Endodermal cell (in vitro differentiated cells): ENCODE results near the gene ARL8B. TPM values are rescaled to one million over a fixed set of nuclear protein-coding genes. Genes with fewer than 3 reads are reported as not detected.

Experiments used
- DNase-seq: peaks from one replicate; pipeline ENCODE4 v3.0.0-alpha.2; 2017
- H3K27ac ChIP-seq: 2 replicates; pipeline ENCODE4 v1.5.1; 2013; ENCODE audit warnings: mild to moderate bottlenecking, low read depth, low read length, moderate library complexity
- H3K27me3 ChIP-seq: 2 replicates; pipeline ENCODE4 v1.6.1; 2013; ENCODE audit warnings: mild to moderate bottlenecking, low read length, moderate library complexity; ENCODE audit not compliant: insufficient read depth, control insufficient read depth, poor library complexity, severe bottlenecking
- H3K36me3 ChIP-seq: 2 replicates; pipeline ENCODE4 v1.7.0; 2013; ENCODE audit warnings: mild to moderate bottlenecking, low read length, moderate library complexity; ENCODE audit not compliant: control insufficient read depth, insufficient read depth
- H3K4me1 ChIP-seq: one replicate; pipeline ENCODE4 v1.7.0; 2013; ENCODE audit warnings: low read length; ENCODE audit not compliant: control insufficient read depth, insufficient read depth
- H3K4me3 ChIP-seq: 2 replicates; pipeline ENCODE4 v1.5.1; 2013; ENCODE audit warnings: mild to moderate bottlenecking, low read length, moderate library complexity
- H3K9ac ChIP-seq: 2 replicates; pipeline ENCODE4 v1.6.1; 2013; ENCODE audit warnings: mild to moderate bottlenecking, low read length, moderate library complexity; ENCODE audit not compliant: poor library complexity, severe bottlenecking; ENCODE audit errors: extremely low read depth
- H3K9me3 ChIP-seq: 2 replicates; pipeline ENCODE4 v1.6.1; 2013; ENCODE audit warnings: mild to moderate bottlenecking, low read length, moderate library complexity; ENCODE audit not compliant: control insufficient read depth
- H3K27ac Mint-ChIP-seq: 2 replicates; pipeline ENCODE4 v1.8.0; 2020; ENCODE audit warnings: mixed read lengths
- H3K27me3 Mint-ChIP-seq: 2 replicates; pipeline ENCODE4 v1.8.0; 2021; ENCODE audit warnings: mild to moderate bottlenecking, mixed read lengths; ENCODE audit not compliant: insufficient read depth
- H3K36me3 Mint-ChIP-seq: 2 replicates; pipeline ENCODE4 v1.8.0; 2020; ENCODE audit warnings: low read depth, mixed read lengths
- H3K4me1 Mint-ChIP-seq: 2 replicates; pipeline ENCODE4 v1.8.0; 2020; ENCODE audit warnings: mixed read lengths
- H3K4me3 Mint-ChIP-seq: 2 replicates; pipeline ENCODE4 v1.8.0; 2020; ENCODE audit warnings: mild to moderate bottlenecking, moderate library complexity, mixed read lengths
- H3K9me3 Mint-ChIP-seq: 2 replicates; pipeline ENCODE4 v1.8.0; 2020; ENCODE audit warnings: mild to moderate bottlenecking, mixed read lengths
- WGBS, 2 experiments: methylation state at CpG; one replicate each; pipeline versions ENCODE4 v1.1.5 to v1.1.7; 2013; ENCODE audit warnings: missing lambda C conversion rate in 2 of 2, mixed read lengths in 1 of 2; ENCODE audit not compliant: insufficient coverage in 1 of 2, insufficient read length in 1 of 2; 5-methylcytosine and 5-hydroxymethylcytosine counted together
- total RNA-seq, 2 donors: library from RNA; stranded (reverse); fragmentation: NEBNext Ultra II Directional in 1 of 2; extraction: Animal tissue kit (Norgen Biotek cat#: 25700) in 1 of 2; gene quantifications; 2 replicates in 1 of 2; 3 replicates in 1 of 2; pipeline ENCODE4 v1.2.1, GENCODE V29; 2021
- TF ChIP-seq, protein P1 (sequence below): fragments of 200-600 bp; sonication (generic); conservative IDR thresholded peaks from 2 replicates; pipeline ENCODE4 v1.5.0; 2021; ENCODE audit warnings: antibody characterized with exemption, mild to moderate bottlenecking

Gene ARL8B
- total RNA-seq, 2 donors from 2014 or later: 31.2 to 37.3 TPM

DNA sequence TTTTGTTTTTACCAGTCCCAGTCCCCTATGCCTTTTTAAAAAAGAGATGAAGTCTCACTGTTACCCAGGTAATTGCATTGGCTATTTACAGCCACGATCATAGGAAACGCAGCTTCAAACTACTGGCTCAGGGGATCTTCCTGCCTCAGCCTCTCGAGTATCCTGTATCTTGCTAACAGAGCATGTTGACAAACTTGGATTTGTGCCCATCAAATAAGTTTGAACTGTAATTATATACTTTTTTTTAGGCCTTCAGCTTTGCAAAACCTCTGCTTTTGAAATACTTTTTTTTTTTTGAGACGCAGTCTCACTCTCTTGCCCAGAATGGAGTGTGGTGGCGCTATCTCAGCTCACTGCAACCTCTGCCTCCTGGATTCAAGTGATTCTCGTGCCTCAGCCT is 62.4 kb downstream of the ARL8B start:
- no peaks in the 10 kb centered on the region for H3K27me3 Mint-ChIP-seq
- TF ChIP-seq, protein P1, sequence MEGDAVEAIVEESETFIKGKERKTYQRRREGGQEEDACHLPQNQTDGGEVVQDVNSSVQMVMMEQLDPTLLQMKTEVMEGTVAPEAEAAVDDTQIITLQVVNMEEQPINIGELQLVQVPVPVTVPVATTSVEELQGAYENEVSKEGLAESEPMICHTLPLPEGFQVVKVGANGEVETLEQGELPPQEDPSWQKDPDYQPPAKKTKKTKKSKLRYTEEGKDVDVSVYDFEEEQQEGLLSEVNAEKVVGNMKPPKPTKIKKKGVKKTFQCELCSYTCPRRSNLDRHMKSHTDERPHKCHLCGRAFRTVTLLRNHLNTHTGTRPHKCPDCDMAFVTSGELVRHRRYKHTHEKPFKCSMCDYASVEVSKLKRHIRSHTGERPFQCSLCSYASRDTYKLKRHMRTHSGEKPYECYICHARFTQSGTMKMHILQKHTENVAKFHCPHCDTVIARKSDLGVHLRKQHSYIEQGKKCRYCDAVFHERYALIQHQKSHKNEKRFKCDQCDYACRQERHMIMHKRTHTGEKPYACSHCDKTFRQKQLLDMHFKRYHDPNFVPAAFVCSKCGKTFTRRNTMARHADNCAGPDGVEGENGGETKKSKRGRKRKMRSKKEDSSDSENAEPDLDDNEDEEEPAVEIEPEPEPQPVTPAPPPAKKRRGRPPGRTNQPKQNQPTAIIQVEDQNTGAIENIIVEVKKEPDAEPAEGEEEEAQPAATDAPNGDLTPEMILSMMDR: no peak
- no peak overlapping the region for H3K9ac ChIP-seq
- H3K27ac ChIP-seq: no peak overlapping the region
- H3K9me3 ChIP-seq: no peaks in the 10 kb centered on the region
- H3K4me3 Mint-ChIP-seq: no peak overlapping the region
- no peak overlapping the region for H3K27ac Mint-ChIP-seq
- H3K27me3 ChIP-seq: no peaks in the 10 kb centered on the region
- WGBS, 2 experiments: 93 to 94% methylated on average over 5 to 6 of the region's 6 CpGs
- peaks cover 31% of the 10 kb centered on the region for H3K36me3 ChIP-seq
- no peak for DNase-seq
- H3K4me1 ChIP-seq: no peaks in the 10 kb centered on the region
- peaks cover 11% of the 10 kb centered on the region for H3K4me1 Mint-ChIP-seq
- H3K36me3 Mint-ChIP-seq: peaks cover 29% of the 10 kb centered on the region
- no peak overlapping the region for H3K4me3 ChIP-seq
- H3K9me3 Mint-ChIP-seq: no peaks in the 10 kb centered on the region

- Mint-ChIP-seq H3K4me3 (no peak overlapping the region), H3K4me1 (peaks cover 17% of the 10 kb centered on the region), H3K9me3 (no peaks in the 10 kb centered on the region), H3K36me3 (peaks cover 28% of the 10 kb centered on the region), H3K27ac (no peak overlapping the region), H3K27me3 (no peaks in the 10 kb centered on the region)
- Histone ChIP-seq H3K27me3 (no peaks in the 10 kb centered on the region), H3K4me1 (no peaks in the 10 kb centered on the region), H3K36me3 (peaks cover 26% of the 10 kb centered on the region), H3K4me3 (no peak overlapping the region), H3K9me3 (no peaks in the 10 kb centered on the region), H3K9ac (no peak overlapping the region), H3K27ac (no peak overlapping the region)
- TF ChIP-seq, protein P1: no peak
- no peak for DNase-seq
- WGBS, 2 experiments: 86 to 91% methylated on average over 1 to 4 of the region's 5 CpGs
Observed at GRCh38 chr3:5185093-5185673, 63.1 kb downstream of the ARL8B start.

DNA sequence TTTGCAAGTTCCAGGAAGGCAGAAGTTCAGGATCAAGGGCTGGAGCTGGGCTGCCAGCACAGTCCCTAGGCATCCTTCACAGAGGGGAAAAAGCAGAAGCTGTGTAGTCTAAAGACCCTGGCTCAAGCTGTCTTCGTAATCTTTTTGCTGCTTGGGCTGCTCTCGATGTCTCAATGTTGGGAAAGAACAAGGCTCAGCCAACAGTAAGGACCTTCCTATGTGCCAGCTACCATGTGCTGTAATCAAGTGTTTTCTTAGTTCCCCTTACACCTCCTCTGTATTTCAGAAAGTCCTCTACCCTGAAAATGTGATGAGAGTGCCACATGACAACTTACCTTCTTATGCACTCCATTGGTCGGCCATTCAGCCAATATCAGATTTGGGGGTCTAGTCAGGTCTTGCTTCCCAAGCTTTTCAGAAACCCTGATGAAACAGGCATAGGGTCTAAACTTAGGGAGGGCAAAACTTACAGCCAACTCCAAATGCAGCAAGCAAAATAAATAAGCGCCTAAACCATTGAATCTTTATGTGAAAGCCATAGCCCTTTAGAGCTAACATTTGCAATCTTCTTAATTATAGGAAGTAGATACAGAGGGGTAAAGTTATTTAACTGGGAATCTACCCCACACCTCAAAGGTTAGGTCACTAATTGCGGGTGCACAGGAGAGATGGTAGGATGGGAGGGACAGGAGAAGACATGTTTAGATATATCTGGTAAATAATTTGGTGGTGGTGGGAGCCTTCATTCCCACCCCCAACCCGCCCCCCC is 64.2 kb downstream of the ARL8B start:
- no peaks in the 10 kb centered on the region for H3K9me3 ChIP-seq
- peak overlapping the region; percentile 93 for H3K4me3 ChIP-seq
- H3K27ac ChIP-seq: no peak overlapping the region
- H3K9me3 Mint-ChIP-seq: no peaks in the 10 kb centered on the region
- WGBS, 2 experiments: 73 to 100% methylated on average over 3 to 6 of the region's 6 CpGs
- peak overlapping the region; percentile 86 for H3K4me3 Mint-ChIP-seq
- DNase-seq: no peak
- peaks cover 20% of the 10 kb centered on the region for H3K4me1 Mint-ChIP-seq
- TF ChIP-seq, protein P1: no peak
- H3K4me1 ChIP-seq: no peaks in the 10 kb centered on the region
- peaks cover 15% of the 10 kb centered on the region for H3K36me3 ChIP-seq
- peaks cover 27% of the 10 kb centered on the region for H3K36me3 Mint-ChIP-seq
- no peak overlapping the region for H3K27ac Mint-ChIP-seq
- H3K27me3 Mint-ChIP-seq: no peaks in the 10 kb centered on the region
- H3K9ac ChIP-seq: no peak overlapping the region
- H3K27me3 ChIP-seq: no peaks in the 10 kb centered on the region
